GM19372 (cell line): ENCODE measurements around the gene RASGRP3.
"Not testable (repeated sequence)": the region's sequence is repeated elsewhere in the genome, so short reads cannot be mapped to it uniquely, and the experiment has no call there.

ENCODE experiments used
- ATAC-seq: cut with Tn5 transposase; IDR thresholded peaks from one replicate; pipeline ENCODE4 v1.9.1; 2021; ENCODE audit warnings: mild to moderate bottlenecking, low read depth, moderate library complexity; ENCODE audit not compliant: unreplicated experiment

Gene RASGRP3

GRCh38 chr2:33476131-33476792, at the start of gene RASGRP3:
RASGRP3 (plus strand) TSS chr2:33476649; CDS start chr2:33515137, 38,488 bp downstream.
- peak; percentile 48 for ATAC-seq

GRCh38 chr2:33426666-33427231, 49.7 kb upstream of the RASGRP3 start:
- no peak for ATAC-seq

- no peak for ATAC-seq
Observed at GRCh38 chr2:33430077-33430476, 46.4 kb upstream of the RASGRP3 start.

GRCh38 chr2:33430856-33431255, 45.6 kb upstream of the RASGRP3 start:
- no peak for ATAC-seq

- no peak for ATAC-seq
Observed at GRCh38 chr2:33432871-33433270, 43.6 kb upstream of the RASGRP3 start.

GRCh38 chr2:33433279-33434235, 42.9 kb upstream of the RASGRP3 start:
- ATAC-seq = no peak

GRCh38 chr2:33435518-33435917, 40.9 kb upstream of the RASGRP3 start:
- no peak for ATAC-seq

- ATAC-seq = no peak
Observed at GRCh38 chr2:33436083-33436482, 40.4 kb upstream of the RASGRP3 start.

- no peak for ATAC-seq
Observed at GRCh38 chr2:33437297-33437696, 39.2 kb upstream of the RASGRP3 start.

GRCh38 chr2:33437815-33438214, 38.6 kb upstream of the RASGRP3 start:
- ATAC-seq = no peak

- peak; percentile 80 for ATAC-seq
Observed at GRCh38 chr2:33441235-33441810, 35.1 kb upstream of the RASGRP3 start.

GRCh38 chr2:33442052-33442451, 34.4 kb upstream of the RASGRP3 start:
- not testable (repeated sequence) for ATAC-seq

- no peak for ATAC-seq
Observed at GRCh38 chr2:33442528-33443079, 33.8 kb upstream of the RASGRP3 start.

- no peak for ATAC-seq
Observed at GRCh38 chr2:33443274-33443829, 33.1 kb upstream of the RASGRP3 start.

- ATAC-seq = no peak
Observed at GRCh38 chr2:33444967-33445366, 31.5 kb upstream of the RASGRP3 start.

GRCh38 chr2:33448220-33448899, 28.1 kb upstream of the RASGRP3 start:
- ATAC-seq = no peak

GRCh38 chr2:33451214-33451613, 25.2 kb upstream of the RASGRP3 start:
- ATAC-seq = no peak

- ATAC-seq = no peak
Observed at GRCh38 chr2:33451825-33452224, 24.6 kb upstream of the RASGRP3 start.

GRCh38 chr2:33452545-33452944, 23.9 kb upstream of the RASGRP3 start:
- ATAC-seq = no peak
